B cell (primary cell): ENCODE measurements around the gene SAMD4A. TPM values are rescaled to one million over a fixed set of nuclear protein-coding genes. Genes with fewer than 3 reads are reported as not detected.

Experiments used
- ATAC-seq: fragments of 200-7000 bp; cut with Tn5 transposase; one replicate; pipeline ENCODE4 v1.10.0; 2021; ENCODE audit warnings: low read depth, mild to moderate bottlenecking, moderate number of reproducible peaks, moderate library complexity
- CTCF ChIA-PET: fragments of 350-600 bp; sonication (Branson Sonifier 250); formaldehyde crosslinking; loops from one replicate; lab custom pipeline; 2021; ENCODE audit warnings: antibody characterized with exemption, inconsistent platforms; lab: Charles Lee
- POLR2A ChIA-PET: fragments of 350-600 bp; sonication (Branson Sonifier 250); formaldehyde crosslinking; loops from one replicate; lab custom pipeline; 2021; ENCODE audit warnings: antibody characterized with exemption; lab: Charles Lee
- DNase-seq: peaks from one replicate; pipeline ENCODE4 v3.0.0; 2013
- H2AFZ ChIP-seq: 2 replicates; pipeline ENCODE4 v1.6.1; 2012; ENCODE audit warnings: mild to moderate bottlenecking, low read depth, low read length; ENCODE audit not compliant: insufficient read depth, poor library complexity, severe bottlenecking
- H3K27ac ChIP-seq, 2 donors: 1 replicate in 1 of 2; 2 replicates in 1 of 2; pipeline ENCODE4 v1.5.1; 2012 to 2013; ENCODE audit warnings: low read length in 2 of 2, mild to moderate bottlenecking in 2 of 2, moderate library complexity in 1 of 2
- H3K27me3 ChIP-seq, 4 experiments: fragments of 200-600 bp in 1 of 4; sonication (generic) in 1 of 4; replicated peaks in 1 of 4; 1 replicate in 2 of 4; 2 replicates in 2 of 4; pipeline versions ENCODE4 v1.6.1 to v1.7.0; 2013 to 2016; ENCODE audit warnings: low read length in 3 of 4, mild to moderate bottlenecking in 2 of 4, mixed read lengths in 1 of 4, moderate library complexity in 1 of 4; ENCODE audit not compliant: insufficient read depth in 4 of 4, control insufficient read depth in 3 of 4; ENCODE audit errors: control extremely low read depth in 1 of 4
- H3K36me3 ChIP-seq, 2 experiments: replicated peaks in 1 of 2; 1 replicate in 1 of 2; 2 replicates in 1 of 2; pipeline versions ENCODE4 v1.6.1 to v1.7.1; 2013; ENCODE audit warnings: low read length in 1 of 2; ENCODE audit not compliant: insufficient read depth in 2 of 2, control insufficient read depth in 1 of 2; ENCODE audit errors: control extremely low read depth in 1 of 2, extremely low read depth in 1 of 2
- H3K4me1 ChIP-seq, 2 donors: fragments of 200-600 bp in 1 of 2; sonication (generic) in 1 of 2; 1 replicate in 1 of 2; 2 replicates in 1 of 2; pipeline versions ENCODE4 v1.5.1 to v1.6.1; 2013 to 2017; ENCODE audit warnings: low read length in 2 of 2; ENCODE audit not compliant: control insufficient read depth in 2 of 2, insufficient read depth in 2 of 2
- H3K4me2 ChIP-seq: replicated peaks from 2 replicates; pipeline ENCODE3; 2012; ENCODE audit warnings: mild to moderate bottlenecking, low read depth, low read length; ENCODE audit not compliant: poor library complexity, severe bottlenecking
- H3K4me3 ChIP-seq, 5 experiments: fragments of 200-600 bp in 1 of 5; sonication (generic) in 1 of 5; 1 replicate in 3 of 5; 2 replicates in 2 of 5; pipeline versions ENCODE4 v1.5.1 to v1.7.0; 2011 to 2016; ENCODE audit warnings: low read length in 4 of 5, mild to moderate bottlenecking in 4 of 5, low read depth in 2 of 5, control low read depth in 1 of 5, moderate library complexity in 1 of 5; ENCODE audit not compliant: insufficient read depth in 1 of 5; ENCODE audit errors: control extremely low read depth in 1 of 5, extremely low read depth in 1 of 5
- H3K79me2 ChIP-seq: fragments of 200-600 bp; sonication (generic); one replicate; pipeline ENCODE4 v1.6.0; 2016; ENCODE audit warnings: low read length; ENCODE audit not compliant: control insufficient read depth, insufficient read depth
- H3K9ac ChIP-seq: fragments of 200-600 bp; sonication (generic); 2 replicates; pipeline ENCODE4 v1.6.1; 2017; ENCODE audit warnings: mild to moderate bottlenecking, low read length, moderate library complexity
- H3K9me3 ChIP-seq, 3 donors: one replicate each; pipeline versions ENCODE4 v1.6.1 to v1.7.1; 2013; ENCODE audit warnings: low read length in 2 of 3; ENCODE audit not compliant: control insufficient read depth in 2 of 3, insufficient read depth in 1 of 3; ENCODE audit errors: control extremely low read depth in 1 of 3
- H4K20me1 ChIP-seq: 2 replicates; pipeline ENCODE4 v1.6.0; 2012; ENCODE audit warnings: mild to moderate bottlenecking, low read length; ENCODE audit not compliant: insufficient read depth, control insufficient read depth, poor library complexity, severe bottlenecking
- H3K27ac Mint-ChIP-seq: one replicate; pipeline ENCODE4 v1.8.0; 2021; ENCODE audit warnings: mixed read lengths
- H3K27me3 Mint-ChIP-seq: one replicate; pipeline ENCODE4 v1.8.0; 2021; ENCODE audit warnings: mixed read lengths
- H3K4me1 Mint-ChIP-seq: one replicate; pipeline ENCODE4 v1.8.0; 2021; ENCODE audit warnings: mixed read lengths
- H3K4me3 Mint-ChIP-seq: one replicate; pipeline ENCODE4 v1.8.0; 2021; ENCODE audit warnings: mixed read lengths
- H3K9me3 Mint-ChIP-seq: one replicate; pipeline ENCODE4 v1.8.0; 2022; ENCODE audit warnings: mixed read lengths; ENCODE audit not compliant: insufficient read depth
- EZH2 ChIP-seq: IDR thresholded peaks from 2 replicates; pipeline ENCODE4 v1.6.1; 2012; ENCODE audit warnings: borderline replicate concordance, low read depth, mild to moderate bottlenecking, moderate library complexity, low read length; ENCODE audit not compliant: insufficient read depth, poor library complexity, severe bottlenecking
- WGBS: methylation state at CpG from one replicate; pipeline ENCODE4 v1.1.5; 2013; ENCODE audit warnings: missing lambda C conversion rate; ENCODE audit not compliant: insufficient coverage; 5-methylcytosine and 5-hydroxymethylcytosine counted together
- intact Hi-C: fragments of 100-400 bp; cut with micrococcal nuclease; formaldehyde crosslinking; loops from one replicate; pipeline ENCODE4 v1.10.0; 2022
- polyA plus RNA-seq: library from polyadenylated mRNA; depleted of rRNA; stranded (reverse); fragments of >200 nt; gene quantifications from 2 replicates; pipeline ENCODE4 v1.2.3, GENCODE V29; 2012
- total RNA-seq, 2 donors: library from RNA; stranded (reverse); fragments of 120-200 nt in 1 of 2; gene quantifications; 1 replicate in 1 of 2; 2 replicates in 1 of 2; pipeline versions ENCODE4 v1.2.3 to v1.2.4, GENCODE V29; 2013 to 2022
- TF ChIP-seq, protein P1 (sequence below): fragments of 200-600 bp; IDR thresholded peaks from one replicate; pipeline ENCODE4 v1.8.0; 2022; ENCODE audit warnings: antibody characterized with exemption, mild to moderate bottlenecking

SAMD4A gene
- total and polyA plus RNA-seq, 2 donors (not counting 1 experiment from before 2014, with no cell fraction given) = 5.7 to 13.7 TPM

DNA sequence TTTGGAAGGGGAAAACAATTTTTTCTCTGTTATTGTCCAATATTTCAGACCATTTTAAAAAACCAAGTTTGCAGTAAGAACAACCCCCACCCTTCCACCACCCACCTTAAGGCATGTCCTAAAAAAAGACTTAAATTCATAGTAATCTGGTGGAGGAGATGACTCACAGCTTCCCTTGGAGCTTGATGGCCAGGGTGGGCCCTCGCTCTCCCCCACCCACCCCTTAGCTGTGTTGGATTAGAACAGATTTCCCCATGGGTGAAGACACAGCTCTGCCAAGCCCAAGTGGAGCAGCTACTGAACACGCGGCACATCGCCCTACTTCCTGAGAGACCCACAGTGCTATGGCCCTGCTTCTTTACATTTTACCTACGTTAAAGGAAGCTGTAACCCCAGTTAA is 195.4 kb downstream of the SAMD4A start:
- H3K79me2 ChIP-seq = no peaks in the 10 kb centered on the region
- H3K4me3 Mint-ChIP-seq = no peak overlapping the region
- H3K27ac ChIP-seq = no peak overlapping the region
- H3K9ac ChIP-seq = no peak overlapping the region
- no peaks in the 10 kb centered on the region for H3K27me3 ChIP-seq
- intact Hi-C loops = no loop called here
- no peaks in the 10 kb centered on the region for H4K20me1 ChIP-seq
- H3K4me2 ChIP-seq = no peak overlapping the region
- CTCF ChIA-PET = interaction anchor here (0.6 kb wide), 1 partner anchor 14 kb away, joined by 6 read pairs; no protein-coding TSS in a partner anchor
- no peak overlapping the region for H3K4me3 ChIP-seq
- WGBS = 95% methylated on average over 3 of the region's 5 CpGs
- ATAC-seq (no peak), DNase-seq (no peak)
- peaks cover 0 to 13% of the 10 kb centered on the region in 2 experiments for H3K36me3 ChIP-seq
- no peak overlapping the region for H3K27ac Mint-ChIP-seq
- TF ChIP-seq, protein P1, sequence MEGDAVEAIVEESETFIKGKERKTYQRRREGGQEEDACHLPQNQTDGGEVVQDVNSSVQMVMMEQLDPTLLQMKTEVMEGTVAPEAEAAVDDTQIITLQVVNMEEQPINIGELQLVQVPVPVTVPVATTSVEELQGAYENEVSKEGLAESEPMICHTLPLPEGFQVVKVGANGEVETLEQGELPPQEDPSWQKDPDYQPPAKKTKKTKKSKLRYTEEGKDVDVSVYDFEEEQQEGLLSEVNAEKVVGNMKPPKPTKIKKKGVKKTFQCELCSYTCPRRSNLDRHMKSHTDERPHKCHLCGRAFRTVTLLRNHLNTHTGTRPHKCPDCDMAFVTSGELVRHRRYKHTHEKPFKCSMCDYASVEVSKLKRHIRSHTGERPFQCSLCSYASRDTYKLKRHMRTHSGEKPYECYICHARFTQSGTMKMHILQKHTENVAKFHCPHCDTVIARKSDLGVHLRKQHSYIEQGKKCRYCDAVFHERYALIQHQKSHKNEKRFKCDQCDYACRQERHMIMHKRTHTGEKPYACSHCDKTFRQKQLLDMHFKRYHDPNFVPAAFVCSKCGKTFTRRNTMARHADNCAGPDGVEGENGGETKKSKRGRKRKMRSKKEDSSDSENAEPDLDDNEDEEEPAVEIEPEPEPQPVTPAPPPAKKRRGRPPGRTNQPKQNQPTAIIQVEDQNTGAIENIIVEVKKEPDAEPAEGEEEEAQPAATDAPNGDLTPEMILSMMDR = no peak
- no peak for TF ChIP-seq EZH2
- H3K4me1 ChIP-seq = no peaks in the 10 kb centered on the region
- H2AFZ ChIP-seq = no peak overlapping the region
- H3K27me3 Mint-ChIP-seq = no peaks in the 10 kb centered on the region
- H3K4me1 Mint-ChIP-seq = no peaks in the 10 kb centered on the region
- H3K9me3 ChIP-seq = no peaks in the 10 kb centered on the region
- POLR2A ChIA-PET = no interaction called here
- H3K9me3 Mint-ChIP-seq = no peaks in the 10 kb centered on the region

DNA sequence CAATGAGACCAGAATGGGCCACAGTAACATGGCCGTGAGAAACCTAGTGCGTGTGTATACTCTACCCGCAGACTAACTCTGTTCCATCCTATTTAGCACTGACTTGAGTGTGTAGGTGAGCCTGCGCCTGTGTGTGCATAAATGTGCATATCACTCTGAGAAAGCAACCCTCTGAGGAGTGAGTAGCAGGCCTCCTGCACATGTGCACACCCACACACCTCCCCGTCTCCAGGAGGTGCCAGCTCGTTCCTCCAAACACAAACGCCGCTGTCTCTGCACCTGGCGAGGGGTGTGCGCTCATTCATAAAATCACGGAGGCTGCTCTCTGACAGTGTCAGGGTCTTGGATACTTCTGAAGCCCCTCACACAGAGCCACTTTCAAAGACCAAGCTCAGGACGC is 196.8 kb downstream of the SAMD4A start:
- ATAC-seq (no peak), DNase-seq (no peak)
- Histone ChIP-seq H3K4me3 (no peak overlapping the region), H3K4me2 (no peak overlapping the region), H3K9me3 (no peaks in the 10 kb centered on the region), H3K36me3 (peaks cover 0 to 13% of the 10 kb centered on the region in 2 experiments), H3K9ac (no peak overlapping the region), H3K27me3 (no peaks in the 10 kb centered on the region), H3K79me2 (no peaks in the 10 kb centered on the region), H3K4me1 (no peaks in the 10 kb centered on the region), H2AFZ (no peak overlapping the region), H3K27ac (no peak overlapping the region), H4K20me1 (no peaks in the 10 kb centered on the region)
- Mint-ChIP-seq H3K4me3 (no peak overlapping the region), H3K9me3 (no peaks in the 10 kb centered on the region), H3K4me1 (no peaks in the 10 kb centered on the region), H3K27me3 (no peaks in the 10 kb centered on the region), H3K27ac (no peak overlapping the region)
- WGBS = 97% methylated on average over 7 of the region's 12 CpGs
- ChIA-PET CTCF (interaction anchor here (1.7 to 1.9 kb wide), 2 partner anchors 10 to 200 kb away, joined by 5 to 8 read pairs; no protein-coding TSS in a partner anchor), POLR2A (no interaction called here)
- intact Hi-C loops = no loop called here
- no peak for TF ChIP-seq EZH2
